Measurements from ENCODE around the gene TRIP11.
"Not testable (repeated sequence)": the region's sequence is repeated elsewhere in the genome, so short reads cannot be mapped to it uniquely, and the experiment has no call there.

DNA sequence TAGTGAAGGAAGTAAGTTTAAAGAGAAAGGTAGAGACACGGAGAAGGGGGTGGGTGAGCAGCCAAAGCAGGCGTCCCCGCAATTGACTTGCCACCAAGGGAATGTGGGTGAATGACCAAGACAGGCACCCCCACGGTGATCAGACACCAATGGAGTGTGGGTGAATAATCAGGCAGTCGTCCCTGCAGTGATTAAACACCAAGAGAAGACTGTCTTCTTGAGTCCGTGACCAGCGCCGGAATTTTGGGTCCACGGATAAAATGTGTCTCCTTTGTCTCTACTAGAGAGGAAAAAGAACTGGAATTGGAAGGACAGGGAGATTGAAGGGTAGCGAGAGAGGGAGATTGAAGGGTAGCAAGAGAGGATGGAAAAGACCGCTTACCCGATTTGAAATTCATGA is 9.4 kb upstream of the TRIP11 start:
- not testable (repeated sequence) for TF ChIP-seq POLR2A, POLR2AphosphoS5, TAF1, SPI1, POU2F2 (IDR thresholded peaks at IDR 0.05; ENCODE audit: low read depth, low read length)

Data from GM12891 (cell line).